Skin of body (tissue), 1 donor: Measurements from ENCODE around the gene TUBB1. TPM values are rescaled to one million over a fixed set of nuclear protein-coding genes. Genes with fewer than 3 reads are reported as not detected.

Experiments used
- total RNA-seq: library from RNA; depleted of rRNA; stranded (reverse); fragments of >200 nt; gene quantifications from one replicate; pipeline ENCODE4 v1.2.3, GENCODE V29; 2014

The TUBB1 gene
- total RNA-seq, 1 donor from 2014 or later: 3.3 TPM

Other genes starting within 250 kb of the TUBB1 start
- 1.3 TPM for gene GNAS-AS1, start 168.5 kb upstream of the TUBB1 start, total RNA-seq
- 604 TPM for gene GNAS, start 166.7 kb upstream of the TUBB1 start, total RNA-seq
- 62.0 TPM for gene NELFCD, start 38.2 kb upstream of the TUBB1 start, total RNA-seq
- 58.6 TPM for gene CTSZ, start 12.2 kb upstream of the TUBB1 start, total RNA-seq
- 21.6 TPM for gene ATP5F1E, start 12.9 kb downstream of the TUBB1 start, total RNA-seq
- 50.0 TPM for gene PRELID3B, start 23.4 kb downstream of the TUBB1 start, total RNA-seq
- 0.20 TPM for gene ZNF831, start 144.4 kb downstream of the TUBB1 start, total RNA-seq